HG03442 (cell line): ENCODE measurements around the gene C21orf58.
A peak's percentile ranks its signal among the peaks of the same experiment; 100 is the strongest.

Source experiments
- ATAC-seq: cut with Tn5 transposase; IDR thresholded peaks from one replicate; pipeline ENCODE4 v1.9.1; 2021; ENCODE audit warnings: mild to moderate bottlenecking, moderate library complexity; ENCODE audit not compliant: unreplicated experiment

C21orf58 gene

DNA sequence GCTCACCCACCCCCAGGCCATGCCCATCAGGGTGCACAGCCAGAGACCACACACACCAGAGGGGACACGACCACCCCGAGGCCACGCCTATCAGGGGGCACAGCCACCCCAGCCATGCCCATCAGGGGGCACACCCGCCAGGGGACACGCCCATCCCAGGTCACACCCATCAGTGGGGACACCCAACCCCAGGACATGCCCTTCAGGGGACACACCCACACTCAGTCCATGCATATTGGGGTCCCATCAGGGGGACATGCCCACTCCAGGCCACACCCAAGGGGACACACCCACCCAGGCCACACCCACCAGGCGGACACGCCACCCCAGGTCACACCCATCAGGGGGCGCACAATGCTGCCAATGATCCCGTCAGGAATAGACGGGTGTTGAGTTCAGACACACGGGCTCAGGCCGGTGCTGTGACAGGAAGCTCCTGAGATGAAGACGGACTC, 59.0 kb downstream of the C21orf58 start:
- ATAC-seq: no peak

DNA sequence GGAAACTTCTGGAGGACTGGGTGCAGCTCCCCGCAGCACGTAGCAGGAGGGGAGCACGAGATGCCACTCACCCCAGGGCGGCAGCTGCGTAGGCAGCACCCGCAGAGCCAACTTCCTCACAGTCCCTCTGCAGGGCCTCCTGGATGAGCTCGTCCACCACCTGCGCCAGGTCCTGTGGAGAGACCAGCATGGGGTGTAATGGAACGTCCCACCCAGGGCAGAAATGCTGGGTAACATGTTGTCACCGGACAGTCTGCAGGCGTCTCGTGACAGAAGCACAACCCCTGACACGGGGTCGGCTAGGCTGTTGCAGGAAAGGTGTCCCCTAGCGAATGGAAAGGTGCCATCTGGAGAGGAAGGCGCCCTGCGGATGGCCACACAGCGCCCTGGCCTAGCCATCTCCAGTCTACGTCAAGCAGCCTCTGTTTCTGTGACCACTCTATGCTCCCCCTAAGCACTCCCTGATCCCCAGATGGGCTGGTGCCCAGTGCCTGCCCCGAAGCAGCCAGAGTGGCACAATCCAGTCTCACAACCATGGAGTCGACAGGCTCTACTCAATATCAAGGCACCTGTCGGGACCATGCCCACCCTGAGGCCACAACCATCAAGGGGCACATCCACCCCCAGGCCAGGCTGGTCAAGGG, 59.5 kb downstream of the C21orf58 start:
- no peak for ATAC-seq

DNA sequence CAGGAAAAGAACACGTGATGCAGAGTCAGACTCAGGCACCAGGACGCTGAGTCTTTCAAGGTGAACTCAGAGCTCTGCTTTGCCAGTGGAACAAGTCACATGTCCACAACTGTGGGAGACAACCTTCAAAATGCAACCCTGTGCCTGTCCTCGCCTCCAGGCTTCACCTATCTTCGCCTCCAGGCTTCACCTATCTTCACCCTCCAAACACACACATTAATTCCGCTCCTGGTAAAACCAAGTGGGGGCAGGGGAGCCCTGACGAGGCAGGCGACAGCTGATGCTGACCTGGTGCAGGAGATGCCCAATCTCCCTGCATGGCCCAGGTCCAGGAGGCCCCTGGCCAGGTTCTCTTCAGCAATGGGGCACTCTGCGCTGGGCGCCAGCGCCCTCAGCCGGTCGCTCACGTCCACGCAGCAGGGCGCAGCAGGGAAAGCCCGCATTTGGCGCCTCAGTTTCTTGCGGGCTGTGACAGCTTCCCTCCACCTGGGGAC, 67.1 kb downstream of the C21orf58 start:
- ATAC-seq: no peak

DNA sequence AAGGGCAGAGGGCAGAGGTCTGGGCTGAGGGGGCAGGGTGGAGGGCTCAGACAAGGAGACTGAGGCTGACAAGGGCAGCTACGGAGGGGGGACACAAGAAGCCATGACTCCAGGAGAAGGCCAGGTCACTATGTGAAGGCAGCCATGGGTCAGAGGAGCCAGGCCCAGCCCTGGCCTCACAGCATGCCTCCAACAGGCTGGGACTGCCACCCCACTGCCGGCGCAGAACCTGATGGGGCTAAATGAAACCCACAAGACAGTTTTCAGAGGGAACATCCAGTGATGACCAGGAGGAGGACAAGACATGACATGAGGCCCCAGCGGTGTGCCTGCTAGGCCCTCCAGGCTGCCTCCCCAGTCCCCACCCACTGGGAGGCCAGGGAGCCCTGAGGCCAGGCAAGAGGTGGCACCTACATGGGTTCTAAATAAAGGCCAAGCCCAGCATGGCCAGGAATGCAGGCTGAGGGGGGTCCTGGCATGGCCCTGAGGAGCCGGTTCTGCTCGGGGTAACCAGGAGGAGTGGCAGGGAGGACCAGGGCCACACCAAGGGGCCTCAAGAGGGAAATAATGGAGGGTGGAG, 67.8 kb downstream of the C21orf58 start:
- ATAC-seq: no peak

DNA sequence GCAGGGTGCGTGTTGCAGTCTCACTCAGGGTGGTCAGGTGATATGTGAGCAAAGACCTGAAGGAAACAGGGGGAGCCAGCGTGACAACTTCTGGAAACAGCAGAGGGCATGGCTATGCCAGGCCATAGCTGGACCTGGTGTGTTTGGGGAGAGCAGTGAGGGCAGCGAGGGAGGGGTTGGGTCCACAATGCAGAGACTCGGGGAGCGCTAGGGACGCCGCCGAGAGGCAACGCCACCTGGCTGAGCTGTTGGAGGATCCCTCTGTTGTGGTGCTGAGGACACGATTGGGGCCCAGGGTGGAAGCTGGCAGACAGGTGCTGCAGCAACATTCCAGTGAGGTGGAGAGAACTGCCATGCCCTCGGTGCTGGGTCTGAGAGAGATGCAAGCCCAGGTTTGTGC, 68.5 kb downstream of the C21orf58 start:
- ATAC-seq: no peak

DNA sequence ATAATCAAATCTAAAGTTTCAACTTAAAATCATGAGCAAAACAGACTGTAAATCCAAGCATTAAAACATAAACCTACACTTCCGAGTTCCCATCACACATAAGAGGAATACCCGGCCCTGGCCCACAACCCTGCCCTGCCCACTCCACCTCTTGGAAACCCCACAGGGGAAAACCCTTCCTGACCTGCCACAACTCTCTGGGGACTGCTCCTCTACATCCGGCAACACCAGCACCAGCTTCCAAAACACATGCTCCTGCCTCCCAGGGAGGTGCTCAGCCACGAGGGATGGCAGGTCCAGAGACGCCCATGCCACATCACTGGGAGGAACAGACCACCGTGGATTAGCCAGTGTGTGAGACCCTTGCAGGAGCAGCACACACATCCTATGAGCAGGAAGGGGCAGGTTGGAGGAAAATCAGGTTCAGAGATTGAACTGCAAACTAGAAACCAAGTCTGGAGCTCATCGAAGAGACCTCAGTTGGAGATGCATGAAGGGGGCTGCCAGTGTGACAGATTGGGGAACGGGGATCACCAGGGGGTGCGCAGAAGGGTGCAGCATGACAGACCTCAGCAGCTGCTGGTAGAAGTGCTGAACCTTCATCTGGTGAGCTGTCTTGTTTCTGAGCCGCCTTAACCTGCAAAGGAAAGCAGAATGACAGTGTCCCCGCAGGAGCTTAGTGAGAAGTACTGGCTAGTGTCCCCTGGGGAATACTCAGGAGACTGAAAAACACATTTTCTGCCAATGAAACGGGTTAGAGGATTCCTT, 69.3 kb downstream of the C21orf58 start:
- no peak for ATAC-seq

DNA sequence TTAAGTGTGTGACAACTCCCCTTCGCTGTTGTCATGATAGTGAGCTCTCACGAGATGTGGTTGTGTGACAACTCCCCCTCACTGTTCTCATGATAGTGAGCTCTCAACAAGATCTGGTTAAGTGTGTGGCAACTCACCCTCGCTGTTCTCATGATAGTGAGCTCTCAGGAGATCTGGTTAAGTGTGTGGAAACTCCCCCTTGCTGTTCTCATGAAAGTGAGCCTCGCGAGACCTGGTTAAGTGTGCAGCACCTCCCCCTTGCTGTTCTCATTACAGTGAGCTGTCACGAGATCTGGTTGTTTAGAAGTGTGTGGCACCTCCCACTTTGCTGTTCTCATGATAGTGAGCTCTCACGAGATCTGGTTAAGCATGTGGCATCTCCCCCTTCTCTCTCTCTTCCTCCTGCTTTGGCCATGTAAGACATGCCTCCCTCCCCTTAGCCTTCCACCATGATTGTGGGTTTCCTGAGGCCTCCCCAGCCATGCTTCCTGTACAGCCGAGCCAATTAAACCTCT, 70.0 kb downstream of the C21orf58 start:
- ATAC-seq: peak; percentile 64

DNA sequence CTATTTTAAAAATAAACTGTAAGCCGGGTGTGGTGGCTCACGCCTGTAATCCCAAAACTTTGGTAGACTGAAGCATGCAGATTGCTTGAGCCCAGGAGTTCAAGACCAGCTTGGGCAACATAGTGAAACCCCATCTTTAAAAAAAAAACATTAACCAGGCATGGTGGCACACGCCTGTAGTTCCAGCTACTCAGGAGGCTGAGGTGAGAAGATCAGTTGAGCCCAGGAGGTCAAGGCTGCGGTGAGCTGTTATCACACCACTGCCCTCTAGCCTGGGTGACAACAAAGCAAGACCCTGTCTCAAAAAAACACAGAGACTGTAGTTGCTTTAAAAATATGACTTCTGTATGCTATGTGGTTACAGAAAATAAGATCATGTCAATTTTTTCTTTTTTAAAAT, 70.8 kb downstream of the C21orf58 start:
- ATAC-seq: no peak
